ENCODE measurements around the gene PTGER1. TPM values are rescaled to one million over a fixed set of nuclear protein-coding genes. Genes with fewer than 3 reads are reported as not detected.
A peak's percentile ranks its signal among the peaks of the same experiment; 100 is the strongest.

Gene PTGER1
- total and polyA plus RNA-seq, 2 of the 13 experiments (the other 11 are each of a cell fraction or from before 2014, with no cell fraction given): 0.13 TPM; not detected in 1

DNA sequence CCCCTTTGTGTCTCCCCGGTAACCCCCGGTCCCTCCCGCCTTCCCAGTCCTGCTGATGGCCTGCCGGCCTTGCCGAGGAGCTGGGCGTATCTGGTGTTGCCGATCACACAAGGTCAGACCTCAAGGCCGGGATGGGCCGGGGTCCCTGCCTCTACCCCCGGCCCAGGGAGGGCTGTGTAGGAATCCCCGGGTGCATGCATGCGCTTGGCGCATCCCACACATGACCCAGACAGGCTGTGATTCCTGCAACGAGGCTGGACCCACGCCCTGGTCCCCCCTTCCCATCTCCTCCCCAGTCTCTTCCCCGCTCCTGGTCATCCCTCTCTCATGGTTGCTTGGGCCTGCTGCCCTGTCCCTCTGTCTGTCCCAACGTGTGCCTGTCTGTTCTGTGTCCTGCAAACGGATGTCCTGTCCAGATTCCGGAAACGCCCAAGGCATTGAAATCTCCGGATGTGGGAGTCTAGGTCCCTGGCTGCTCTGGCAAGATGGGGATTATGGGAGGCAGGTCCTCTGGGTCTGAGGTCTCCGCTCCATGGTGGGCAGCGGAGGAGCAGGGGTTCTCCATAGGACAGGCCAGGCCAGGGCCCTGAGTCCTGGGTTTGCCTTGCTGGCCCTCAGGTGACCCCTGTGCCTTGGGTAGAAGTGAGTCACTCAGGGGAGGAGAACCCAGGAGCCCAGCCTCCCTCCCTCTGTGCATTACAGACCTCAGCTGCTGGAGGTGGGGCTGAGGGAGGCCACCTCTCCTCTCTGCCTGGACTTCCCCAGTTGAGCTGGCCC, 40.4 kb downstream of the PTGER1 start (continued):
- TF ChIP-seq, protein P1, sequence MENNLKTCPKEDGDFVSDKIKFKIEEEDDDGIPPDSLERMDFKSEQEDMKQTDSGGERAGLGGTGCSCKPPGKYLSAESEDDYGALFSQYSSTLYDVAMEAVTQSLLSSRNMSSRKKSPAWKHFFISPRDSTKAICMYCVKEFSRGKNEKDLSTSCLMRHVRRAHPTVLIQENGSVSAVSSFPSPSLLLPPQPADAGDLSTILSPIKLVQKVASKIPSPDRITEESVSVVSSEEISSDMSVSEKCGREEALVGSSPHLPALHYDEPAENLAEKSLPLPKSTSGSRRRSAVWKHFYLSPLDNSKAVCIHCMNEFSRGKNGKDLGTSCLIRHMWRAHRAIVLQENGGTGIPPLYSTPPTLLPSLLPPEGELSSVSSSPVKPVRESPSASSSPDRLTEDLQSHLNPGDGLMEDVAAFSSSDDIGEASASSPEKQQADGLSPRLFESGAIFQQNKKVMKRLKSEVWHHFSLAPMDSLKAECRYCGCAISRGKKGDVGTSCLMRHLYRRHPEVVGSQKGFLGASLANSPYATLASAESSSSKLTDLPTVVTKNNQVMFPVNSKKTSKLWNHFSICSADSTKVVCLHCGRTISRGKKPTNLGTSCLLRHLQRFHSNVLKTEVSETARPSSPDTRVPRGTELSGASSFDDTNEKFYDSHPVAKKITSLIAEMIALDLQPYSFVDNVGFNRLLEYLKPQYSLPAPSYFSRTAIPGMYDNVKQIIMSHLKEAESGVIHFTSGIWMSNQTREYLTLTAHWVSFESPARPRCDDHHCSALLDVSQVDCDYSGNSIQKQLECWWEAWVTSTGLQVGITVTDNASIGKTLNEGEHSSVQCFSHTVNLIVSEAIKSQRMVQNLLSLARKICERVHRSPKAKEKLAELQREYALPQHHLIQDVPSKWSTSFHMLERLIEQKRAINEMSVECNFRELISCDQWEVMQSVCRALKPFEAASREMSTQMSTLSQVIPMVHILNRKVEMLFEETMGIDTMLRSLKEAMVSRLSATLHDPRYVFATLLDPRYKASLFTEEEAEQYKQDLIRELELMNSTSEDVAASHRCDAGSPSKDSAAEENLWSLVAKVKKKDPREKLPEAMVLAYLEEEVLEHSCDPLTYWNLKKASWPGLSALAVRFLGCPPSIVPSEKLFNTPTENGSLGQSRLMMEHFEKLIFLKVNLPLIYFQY (CRISPR knock-in tag; IDR thresholded peaks at IDR 0.05; ENCODE audit: borderline replicate concordance): no peak
- TF ChIP-seq YEATS4 (CRISPR knock-in tag; IDR thresholded peaks at IDR 0.05; ENCODE audit: borderline replicate concordance) (0 out of 2 replicates have a peak, but pooled peaks have one; percentile 22), ZNF792 (CRISPR knock-in tag; IDR thresholded peaks at IDR 0.05) (0 out of 2 replicates have a peak, but pooled peaks have one; percentile 36), ZNF337 (CRISPR knock-in tag; IDR thresholded peaks at IDR 0.05; ENCODE audit: borderline replicate concordance, low read depth) (0 out of 2 replicates have a peak, but pooled peaks have one; percentile 40), MEIS1 (CRISPR knock-in tag; IDR thresholded peaks at IDR 0.05; ENCODE audit: borderline replicate concordance) (no peak; the same call in 1 of the 2 replicates), ZNF143 (CRISPR knock-in tag; IDR thresholded peaks at IDR 0.05) (peak; percentile 39; the same call in 1 of the 2 replicates), SAP130 (CRISPR knock-in tag; IDR thresholded peaks at IDR 0.05; ENCODE audit: low read depth) (peak; percentile 61; the same call in 1 of the 2 replicates), UBTF (CRISPR knock-in tag; IDR thresholded peaks at IDR 0.05) (peak; percentile 40; the same call in 1 of the 2 replicates), HNRNPK (IDR thresholded peaks at IDR 0.05; ENCODE audit: low read depth, low read length, poor library complexity, severe bottlenecking) (no peak), RARA (CRISPR knock-in tag; IDR thresholded peaks at IDR 0.05) (peak; percentile 90), ZNF879 (CRISPR knock-in tag; IDR thresholded peaks at IDR 0.05) (0 out of 2 replicates have a peak, but pooled peaks have one; percentile 31), ZBTB7A (CRISPR knock-in tag; IDR thresholded peaks at IDR 0.05) (0 out of 2 replicates have a peak, but pooled peaks have one; percentile 15), ZNF605 (CRISPR knock-in tag; IDR thresholded peaks at IDR 0.05) (peak; percentile 48), ZFP62 (CRISPR knock-in tag; IDR thresholded peaks at IDR 0.05) (no peak), FOSL2 (CRISPR knock-in tag; IDR thresholded peaks at IDR 0.05) (peak; percentile 89), ZNF556 (CRISPR knock-in tag; IDR thresholded peaks at IDR 0.05; ENCODE audit: borderline replicate concordance) (0 out of 2 replicates have a peak, but pooled peaks have one; percentile 24), MTA1 (CRISPR knock-in tag; IDR thresholded peaks at IDR 0.05; ENCODE audit: borderline replicate concordance) (peak; percentile 67; the same call in 1 of the 2 replicates), ZNF564 (CRISPR knock-in tag; IDR thresholded peaks at IDR 0.05) (peak; percentile 62; the same call in 1 of the 2 replicates), ZFP37 (CRISPR knock-in tag; IDR thresholded peaks at IDR 0.05; ENCODE audit: borderline replicate concordance) (no peak), HOXA5 (CRISPR knock-in tag; IDR thresholded peaks at IDR 0.05) (no peak)
- TF ChIP-seq, protein P2, sequence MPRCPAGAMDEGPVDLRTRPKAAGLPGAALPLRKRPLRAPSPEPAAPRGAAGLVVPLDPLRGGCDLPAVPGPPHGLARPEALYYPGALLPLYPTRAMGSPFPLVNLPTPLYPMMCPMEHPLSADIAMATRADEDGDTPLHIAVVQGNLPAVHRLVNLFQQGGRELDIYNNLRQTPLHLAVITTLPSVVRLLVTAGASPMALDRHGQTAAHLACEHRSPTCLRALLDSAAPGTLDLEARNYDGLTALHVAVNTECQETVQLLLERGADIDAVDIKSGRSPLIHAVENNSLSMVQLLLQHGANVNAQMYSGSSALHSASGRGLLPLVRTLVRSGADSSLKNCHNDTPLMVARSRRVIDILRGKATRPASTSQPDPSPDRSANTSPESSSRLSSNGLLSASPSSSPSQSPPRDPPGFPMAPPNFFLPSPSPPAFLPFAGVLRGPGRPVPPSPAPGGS (CRISPR knock-in tag; IDR thresholded peaks at IDR 0.05): 0 out of 2 replicates have a peak, but pooled peaks have one; percentile 46
